ENCODE data around the gene TCF19.
A peak's percentile ranks its signal among the peaks of the same experiment; 100 is the strongest.
"Not testable (repeated sequence)": the region's sequence is repeated elsewhere in the genome, so short reads cannot be mapped to it uniquely, and the experiment has no call there.

TCF19 gene

DNA sequence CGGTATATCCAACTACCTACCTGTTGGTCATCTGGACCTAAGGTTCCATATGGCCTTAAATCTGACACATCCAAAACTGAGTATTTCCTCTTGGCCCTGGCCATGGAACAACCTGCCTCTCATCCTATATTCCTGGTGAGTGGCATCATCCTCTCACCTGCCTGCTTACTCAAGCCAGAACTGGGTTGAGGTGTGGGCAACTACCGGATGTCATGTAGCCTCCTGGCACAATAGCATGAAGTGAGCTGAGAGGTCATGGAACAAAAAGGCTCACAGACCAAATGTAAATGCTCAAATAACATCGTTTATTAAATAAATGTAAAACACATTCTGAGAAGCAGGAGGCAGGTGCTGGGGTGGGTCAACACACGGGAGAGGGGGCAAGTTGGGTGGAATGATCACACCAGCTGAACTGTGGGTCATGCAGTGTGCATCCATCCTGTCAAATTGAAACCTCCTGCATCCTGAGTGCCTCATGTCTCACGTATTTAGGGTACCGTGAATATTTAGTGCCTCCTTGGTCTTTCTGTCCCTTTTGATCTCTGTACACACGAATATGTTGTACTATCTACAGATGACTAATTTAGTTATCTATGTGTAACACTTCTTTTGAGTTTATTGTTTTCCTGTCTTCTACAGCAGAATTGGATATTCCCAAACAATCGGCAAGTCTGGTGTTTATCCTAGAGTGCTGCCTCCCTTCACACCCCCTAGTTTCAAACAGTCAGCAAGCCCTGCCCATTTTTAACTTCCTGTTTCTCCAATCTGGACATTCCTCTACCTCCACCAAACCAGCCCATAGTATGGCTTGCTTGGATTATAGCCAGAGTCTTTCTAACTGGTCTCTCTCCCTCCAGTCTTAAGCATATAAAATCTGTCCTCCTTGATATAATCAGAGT lies 20.0 kb downstream of the TCF19 start:
- DNase-seq: no peak

- DNase-seq: no peak
Observed at GRCh38 chr6:31179042-31179386, 20.6 kb downstream of the TCF19 start.

DNA sequence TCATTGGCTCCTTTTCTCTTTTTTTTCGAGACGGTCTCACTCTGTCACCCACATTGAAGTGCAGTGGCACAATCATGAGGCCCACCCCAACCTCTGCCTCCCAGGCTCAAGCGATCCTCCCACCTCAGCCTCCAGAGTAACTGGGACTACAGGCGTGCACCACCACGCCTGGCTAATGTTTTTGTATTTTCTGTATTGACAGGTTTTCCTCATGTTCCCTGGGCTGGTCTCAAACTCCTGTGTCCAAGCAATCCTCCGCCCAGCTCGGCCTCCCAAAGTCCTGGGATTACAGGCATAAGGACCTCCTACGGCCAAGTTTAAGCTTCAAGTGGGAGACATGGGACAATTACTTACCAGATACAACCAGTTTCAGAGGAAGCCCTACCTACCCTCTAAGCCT lies 21.5 kb downstream of the TCF19 start:
- DNase-seq: no peak

- DNase-seq: peak in 32 of 56 donors; percentile 7 to 72 (median 28)
Observed at GRCh38 chr6:31180500-31180899, 22.1 kb downstream of the TCF19 start.

DNA sequence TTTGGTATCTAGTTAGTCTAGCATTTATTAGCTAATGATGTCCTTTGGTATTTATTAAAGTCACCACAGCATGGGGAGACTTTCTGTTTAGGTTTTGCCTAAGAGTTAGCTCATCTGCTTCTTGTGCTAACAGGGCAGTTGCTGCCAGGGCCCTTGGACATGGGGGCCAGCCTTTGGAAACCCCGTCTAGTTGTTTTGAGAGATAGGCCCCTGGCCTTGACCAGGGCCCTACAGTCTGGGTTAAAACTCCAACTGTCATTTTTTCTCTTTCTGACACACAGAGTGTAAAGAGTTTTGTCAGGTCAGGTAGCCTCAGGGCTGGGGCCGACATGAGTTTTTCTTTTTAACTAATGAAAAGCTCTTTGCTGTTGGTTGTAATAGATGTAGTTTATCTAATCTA lies 24.9 kb downstream of the TCF19 start:
- DNase-seq: not testable (repeated sequence)

DNA sequence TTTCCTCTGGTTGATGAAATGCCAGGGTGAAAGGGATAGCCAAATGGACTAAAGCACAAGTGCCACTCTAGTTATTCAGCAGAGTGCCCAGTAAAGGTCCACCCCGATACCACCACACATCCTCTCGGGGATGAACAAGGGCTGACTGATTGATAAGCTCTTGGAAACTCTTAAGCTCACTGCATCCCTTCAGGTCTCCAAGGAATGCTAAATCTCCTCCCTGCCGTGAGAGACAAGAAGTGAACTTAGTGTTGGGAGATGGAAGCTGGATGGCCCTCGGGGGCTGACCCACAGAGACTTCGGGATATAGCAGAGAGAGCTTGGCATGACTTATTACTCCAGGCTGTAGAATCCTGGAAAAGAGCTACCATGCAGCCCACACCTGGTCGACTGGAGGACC lies 25.5 kb downstream of the TCF19 start:
- DNase-seq: not testable (repeated sequence)

DNA sequence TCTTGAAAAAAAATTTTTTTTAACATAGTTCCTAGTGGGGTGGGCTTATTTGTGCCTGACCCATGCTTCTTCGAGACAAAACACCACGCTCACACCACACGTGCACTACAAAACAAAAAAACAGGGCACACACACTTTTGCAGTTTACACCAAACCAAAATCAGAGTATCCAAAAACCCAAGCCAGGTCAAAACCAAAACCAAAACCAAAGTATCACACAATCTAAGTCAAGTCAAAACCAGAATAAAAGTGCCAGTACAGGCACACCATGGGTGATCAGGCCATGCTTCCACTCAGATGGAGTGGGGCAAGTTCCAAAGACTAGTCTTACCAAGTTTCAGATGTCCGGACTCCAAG lies 27.3 kb downstream of the TCF19 start:
- DNase-seq: not testable (repeated sequence)

DNA sequence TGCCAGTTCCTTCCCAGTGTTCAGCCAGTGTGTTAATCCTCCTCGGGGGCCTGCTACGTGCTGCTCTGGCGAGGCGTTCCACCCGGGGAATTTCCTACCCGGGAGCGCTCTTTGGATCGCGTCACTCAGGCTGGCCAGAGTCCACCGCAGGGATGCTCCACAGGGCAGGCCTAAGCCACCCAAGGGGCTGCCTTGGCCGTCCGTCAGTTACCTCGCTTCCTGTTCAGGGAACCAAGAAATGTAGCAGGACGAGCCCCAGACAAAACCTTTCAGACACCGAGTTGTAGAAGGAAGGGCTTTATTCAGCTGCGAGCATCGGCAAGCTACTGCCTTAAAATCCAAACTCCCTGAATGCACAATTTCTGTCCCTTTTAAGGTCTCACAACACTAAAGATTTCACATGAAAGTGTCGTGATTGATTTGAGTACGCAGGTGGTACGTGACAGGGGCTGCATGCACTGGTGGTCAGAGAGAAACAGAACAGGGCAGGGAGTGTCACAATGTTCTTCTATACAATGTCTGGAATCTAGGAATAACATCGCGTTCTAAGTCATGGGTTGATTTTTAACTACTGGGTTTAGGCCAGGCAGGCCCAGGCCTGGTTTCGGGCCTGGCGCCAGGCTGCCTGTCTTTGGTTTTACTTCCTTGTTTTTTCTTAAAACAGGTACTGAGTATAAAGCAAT lies 27.8 kb downstream of the TCF19 start:
- DNase-seq: peak in 1 of 56 donors; percentile 12

DNA sequence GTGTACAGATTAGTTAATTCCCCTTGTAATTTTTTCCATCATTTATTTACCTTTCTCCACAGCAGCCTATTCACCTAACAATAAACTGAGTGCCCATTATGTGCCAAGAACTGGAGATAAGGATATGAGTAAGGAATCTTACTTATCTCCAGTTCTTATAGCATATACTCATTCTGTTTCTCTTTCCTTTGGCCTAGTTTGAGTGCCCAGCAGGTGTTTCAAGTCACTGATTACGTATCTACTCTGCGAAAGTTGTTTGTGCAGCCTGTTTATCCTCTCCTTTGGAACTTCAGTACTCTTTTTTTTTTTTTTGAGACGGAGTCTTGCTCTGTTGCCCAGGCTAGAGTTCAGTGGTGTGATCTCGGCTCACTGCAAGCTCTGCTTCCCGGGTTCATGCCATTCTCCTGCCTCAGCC lies 29.4 kb downstream of the TCF19 start:
- DNase-seq: no peak

- DNase-seq: not testable (repeated sequence)
Observed at GRCh38 chr6:31189223-31189622, 30.8 kb downstream of the TCF19 start.

GRCh38 chr6:31190488-31190887 lies 32.1 kb downstream of the TCF19 start:
- DNase-seq: no peak

DNA sequence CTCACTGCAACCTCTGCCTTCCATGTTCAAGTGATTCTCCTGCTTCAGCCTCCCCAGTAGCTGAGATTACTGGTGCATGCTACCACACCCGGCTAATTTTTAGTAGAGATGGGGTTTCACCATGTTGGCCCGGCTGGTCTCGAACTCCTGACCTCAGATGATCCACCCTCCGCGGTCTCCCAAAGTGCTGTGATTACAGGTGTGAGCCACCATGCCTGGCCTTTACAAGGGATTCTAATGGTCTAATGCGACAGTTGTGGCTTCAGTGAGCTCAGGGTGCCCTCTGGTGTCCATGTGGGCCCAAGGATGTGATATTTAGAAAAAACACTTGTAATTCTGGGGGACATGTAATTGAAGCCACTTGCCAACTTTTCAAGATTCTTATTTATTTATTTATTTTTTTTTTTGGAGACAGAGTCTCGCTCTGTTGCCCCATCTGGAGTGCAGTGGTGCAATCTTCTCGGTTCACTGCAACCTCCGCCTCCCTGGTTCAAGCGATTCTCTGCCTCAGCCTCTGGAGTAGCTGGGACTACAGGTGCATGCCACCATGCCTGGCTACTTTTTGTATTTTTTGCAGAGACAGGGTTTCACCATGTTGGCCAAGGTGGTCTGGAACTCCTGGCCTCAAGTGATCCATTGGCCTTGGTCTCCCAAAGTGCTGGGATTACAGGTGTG lies 34.2 kb downstream of the TCF19 start:
- DNase-seq: peak in 39 of 56 donors; percentile 4 to 76 (median 30)

DNA sequence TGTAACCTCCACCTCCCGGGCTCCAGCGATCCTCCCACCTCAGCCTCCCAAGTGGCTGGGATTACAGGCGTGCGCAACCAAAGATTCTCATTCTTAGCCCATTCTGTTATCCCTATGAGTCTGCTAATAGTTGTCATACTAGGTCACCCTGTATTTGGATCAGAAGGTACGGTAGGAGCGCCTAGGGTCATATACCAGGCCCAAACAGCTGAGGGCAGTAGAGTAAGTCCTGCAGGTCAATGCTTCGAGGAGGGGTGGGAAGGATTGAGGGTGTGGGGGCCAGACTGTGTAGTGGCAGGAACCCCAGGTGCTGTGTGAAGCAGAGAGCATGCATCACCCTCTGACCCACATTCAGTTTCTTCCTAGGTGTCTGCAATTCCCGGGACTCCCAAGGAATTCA lies 34.8 kb downstream of the TCF19 start:
- no peak for DNase-seq

DNA sequence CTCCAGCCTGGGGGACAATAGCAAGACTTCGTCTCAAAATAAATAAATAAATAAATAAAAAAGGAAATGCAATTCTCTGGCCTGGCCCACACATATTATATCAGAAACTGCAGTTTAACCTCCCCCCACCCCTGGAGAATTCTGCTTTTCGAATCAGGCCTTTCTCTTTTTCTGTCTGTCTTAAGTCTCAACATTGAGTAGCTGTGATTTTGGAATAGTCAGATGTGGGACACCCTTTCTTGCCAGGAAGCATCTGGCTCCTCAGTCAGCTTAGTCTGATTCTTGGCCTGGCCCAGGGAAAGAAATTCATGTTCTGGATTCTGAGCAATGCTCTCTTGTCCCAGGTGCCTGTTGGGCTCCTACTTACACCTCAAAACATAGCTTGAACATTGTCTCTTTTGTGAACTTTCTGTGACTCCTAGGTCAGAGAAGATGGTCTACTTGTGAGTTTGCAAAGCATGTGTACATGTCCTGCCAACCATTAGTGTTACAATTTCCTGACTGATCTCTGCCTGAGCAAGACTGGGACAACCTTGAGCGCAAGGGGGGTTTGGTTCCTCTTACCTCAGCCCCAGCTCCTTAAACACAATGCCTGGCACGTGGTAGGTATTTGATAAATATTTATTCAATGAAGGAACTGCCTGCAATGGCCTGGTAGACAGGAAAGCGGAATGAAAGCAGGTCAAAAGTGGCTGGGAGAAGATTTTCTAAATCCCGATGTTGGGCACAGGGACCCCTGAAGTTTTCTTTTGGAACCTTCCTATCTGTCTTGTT lies 35.9 kb downstream of the TCF19 start:
- no peak for DNase-seq

- DNase-seq: not testable (repeated sequence)
Observed at GRCh38 chr6:31195308-31195979, 37.1 kb downstream of the TCF19 start.

GRCh38 chr6:31196251-31197022 lies 38.0 kb downstream of the TCF19 start:
- not testable (repeated sequence) for DNase-seq

- DNase-seq: peak in 55 of 56 donors; percentile 28 to 94 (median 76)
Observed at GRCh38 chr6:31197559-31198305, 39.3 kb downstream of the TCF19 start.

DNA sequence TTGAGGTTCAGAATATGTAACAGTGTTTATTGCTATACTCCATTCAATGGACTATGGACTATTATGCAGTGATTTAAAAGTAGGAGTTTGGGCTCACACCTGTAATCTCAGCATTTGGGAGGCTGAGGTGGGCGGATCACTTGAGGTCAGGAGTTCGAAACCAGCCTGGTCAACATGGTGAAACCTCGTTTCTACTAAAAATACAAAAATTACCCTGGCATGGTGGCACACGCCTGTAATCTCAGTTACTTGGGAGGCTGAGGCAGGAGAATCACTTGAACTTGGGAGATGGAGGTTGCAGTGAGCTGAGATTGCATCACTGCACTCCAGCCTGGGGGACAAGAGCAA lies 40.7 kb downstream of the TCF19 start:
- DNase-seq: not testable (repeated sequence)
